ENCODE measurements around the gene HSD11B1. TPM values are rescaled to one million over a fixed set of nuclear protein-coding genes. Genes with fewer than 3 reads are reported as not detected.

Gene HSD11B1
- total and polyA plus RNA-seq, 5 donors from 2014 or later = 0.38 to 0.74 (median 0.63) TPM

DNA sequence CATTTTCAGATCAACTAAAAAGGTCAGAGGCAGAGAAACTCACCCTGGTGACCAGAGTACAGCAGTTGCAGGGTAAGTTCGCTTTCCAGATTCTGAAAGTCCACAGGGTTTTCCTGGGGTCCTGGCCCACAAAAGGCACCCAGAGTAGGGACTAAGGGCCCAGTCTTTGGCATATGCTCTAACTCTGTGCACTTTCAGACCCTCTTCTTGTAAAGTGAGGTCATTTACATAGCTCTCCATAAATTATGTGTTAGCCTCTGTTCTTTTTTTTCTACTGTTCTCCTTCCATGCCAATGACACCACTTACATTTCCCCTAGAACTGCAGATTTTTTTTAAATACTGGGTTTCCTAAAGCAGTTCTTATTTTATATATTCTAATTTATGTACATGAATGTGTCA lies 73.5 kb downstream of the HSD11B1 start:
- peaks cover 90% of the 10 kb centered on the region for H3K36me3 ChIP-seq (ENCODE audit: control insufficient read depth, insufficient read depth, low read length)
- H3K9me3 ChIP-seq (ENCODE audit: control insufficient read depth in 2 of 2, low read length in 2 of 2) = no peaks in the 10 kb centered on the region
- Mint-ChIP-seq H3K4me3 (peak overlapping the region in 2 of 4 donors; percentile 8 to 20), H3K27ac (peak overlapping the region in 2 of 3 donors; percentile 59 to 70), H3K27me3 (no peaks in the 10 kb centered on the region), H3K9me3 (no peaks in the 10 kb centered on the region), H3K4me1 (peaks cover 23 to 42% (median 36%) of the 10 kb centered on the region in 4 donors), H3K36me3 (peaks cover 58% of the 10 kb centered on the region)
- no peak overlapping the region for H3K4me3 ChIP-seq (ENCODE audit: low read depth, low read length)
- peak overlapping the region; percentile 5 for H3K27ac ChIP-seq (ENCODE audit: insufficient read depth, low read length, poor library complexity, severe bottlenecking)
- ATAC-seq (ENCODE audit: low read depth in 2 of 2) (no peak), DNase-seq (no peak)
- no peaks in the 10 kb centered on the region for H3K27me3 ChIP-seq (ENCODE audit: control insufficient read depth, insufficient read depth, low read length)
- peaks cover 31% of the 10 kb centered on the region for H3K4me1 ChIP-seq (ENCODE audit: control insufficient read depth, insufficient read depth, low read length, poor library complexity, severe bottlenecking)

DNA sequence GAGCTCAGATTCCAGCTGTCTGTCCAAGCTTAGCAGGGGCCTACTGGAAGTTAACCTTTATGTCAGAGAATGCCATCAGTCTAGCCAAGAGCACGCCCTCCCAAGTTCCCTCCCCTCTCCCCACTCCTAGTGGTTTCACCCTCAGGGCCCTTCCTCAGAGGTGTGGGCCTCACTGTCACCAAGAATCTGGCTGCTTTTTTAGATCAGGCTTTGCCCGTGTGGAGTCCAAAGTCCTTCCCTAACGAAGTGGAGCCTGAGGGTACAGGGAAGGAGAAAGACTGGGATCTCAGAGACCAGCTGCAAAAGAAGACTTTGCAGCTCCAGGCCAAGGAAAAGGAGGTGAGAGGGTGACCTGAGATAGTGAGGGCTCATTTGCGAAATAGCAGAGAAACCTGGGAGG lies 75.6 kb downstream of the HSD11B1 start:
- no peak for DNase-seq
- no peak overlapping the region for H3K4me3 Mint-ChIP-seq
- H3K27me3 Mint-ChIP-seq = peaks cover 5% of the 10 kb centered on the region
- Histone ChIP-seq H3K9me3 (ENCODE audit: control insufficient read depth in 2 of 2, low read length in 2 of 2) (no peaks in the 10 kb centered on the region), H3K27me3 (ENCODE audit: control insufficient read depth, insufficient read depth, low read length) (no peaks in the 10 kb centered on the region), H3K4me3 (ENCODE audit: low read depth, low read length) (no peak overlapping the region), H3K36me3 (ENCODE audit: control insufficient read depth, insufficient read depth, low read length) (peaks cover 70% of the 10 kb centered on the region), H3K27ac (ENCODE audit: insufficient read depth, low read length, poor library complexity, severe bottlenecking) (peak overlapping the region; percentile 36), H3K4me1 (ENCODE audit: control insufficient read depth, insufficient read depth, low read length, poor library complexity, severe bottlenecking) (peaks cover 27% of the 10 kb centered on the region)
- peaks cover 18 to 64% (median 34%) of the 10 kb centered on the region in 4 donors for H3K4me1 Mint-ChIP-seq
- H3K9me3 Mint-ChIP-seq = no peaks in the 10 kb centered on the region
- no peak for ATAC-seq (ENCODE audit: low read depth in 2 of 2)
- H3K36me3 Mint-ChIP-seq = peaks cover 45% of the 10 kb centered on the region
- H3K27ac Mint-ChIP-seq = peak overlapping the region in 2 of 3 donors; percentile 2 to 54

DNA sequence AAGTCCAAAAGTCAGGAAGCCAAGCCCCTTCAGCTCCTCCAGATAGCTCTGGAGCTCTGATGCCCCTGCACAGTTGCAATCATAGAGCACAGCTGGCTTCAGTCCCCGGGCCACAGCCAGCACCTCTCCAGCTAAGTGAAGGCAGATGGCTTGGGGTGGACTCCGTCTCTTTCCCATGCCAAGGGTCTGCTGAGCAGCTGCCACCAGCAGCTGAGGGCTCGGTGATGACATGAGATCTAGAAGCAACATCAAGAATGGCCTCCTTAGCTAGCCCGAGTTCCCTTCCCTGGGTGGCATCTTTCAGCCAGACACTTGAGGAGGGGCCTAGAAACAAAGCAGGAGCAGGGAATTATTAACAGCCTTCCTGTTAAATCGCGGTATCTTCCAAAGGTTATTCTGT lies 78.7 kb downstream of the HSD11B1 start:
- Mint-ChIP-seq H3K36me3 (peaks cover 21% of the 10 kb centered on the region), H3K4me3 (peak overlapping the region; percentile 61 to 98 (median 95)), H3K27me3 (peaks cover 21% of the 10 kb centered on the region), H3K27ac (peak overlapping the region; percentile 76 to 98 (median 88)), H3K9me3 (no peaks in the 10 kb centered on the region), H3K4me1 (peaks cover 14 to 50% (median 26%) of the 10 kb centered on the region in 4 donors)
- peak overlapping the region; percentile 81 for H3K4me3 ChIP-seq (ENCODE audit: low read depth, low read length)
- peaks cover 38% of the 10 kb centered on the region for H3K36me3 ChIP-seq (ENCODE audit: control insufficient read depth, insufficient read depth, low read length)
- ATAC-seq (ENCODE audit: low read depth in 2 of 2) (no peak), DNase-seq (no peak)
- peak overlapping the region; percentile 90 for H3K27ac ChIP-seq (ENCODE audit: insufficient read depth, low read length, poor library complexity, severe bottlenecking)
- H3K27me3 ChIP-seq (ENCODE audit: control insufficient read depth, insufficient read depth, low read length) = peaks cover 2% of the 10 kb centered on the region
- H3K4me1 ChIP-seq (ENCODE audit: control insufficient read depth, insufficient read depth, low read length, poor library complexity, severe bottlenecking) = peaks cover 19% of the 10 kb centered on the region
- no peaks in the 10 kb centered on the region for H3K9me3 ChIP-seq (ENCODE audit: control insufficient read depth in 2 of 2, low read length in 2 of 2)

Other genes starting within 250 kb of the HSD11B1 start
- not detected for gene CAMK1G, start 121.1 kb upstream of the HSD11B1 start, total RNA-seq
- not detected for gene CAMK1G, start 121.1 kb upstream of the HSD11B1 start, polyA plus RNA-seq
- 0.96 TPM for gene LAMB3, start 52.4 kb upstream of the HSD11B1 start, total RNA-seq
- gene LAMB3, start 52.4 kb upstream of the HSD11B1 start, polyA plus RNA-seq = under 1 TPM in 3 of 4 donors, not detected in 1; 0.24 to 0.74 (median 0.54) TPM
- gene G0S2, start 29.4 kb upstream of the HSD11B1 start, total RNA-seq = not detected
- gene G0S2, start 29.4 kb upstream of the HSD11B1 start, polyA plus RNA-seq = under 1 TPM in 1 of 4 donors, not detected in 3; 0.48 TPM
- 470 TPM for gene TRAF3IP3, start 51.2 kb downstream of the HSD11B1 start, total RNA-seq
- gene TRAF3IP3, start 51.2 kb downstream of the HSD11B1 start, polyA plus RNA-seq = 100 to 1,000 TPM; 450 to 594 (median 504) TPM
- 0.27 TPM for gene C1orf74, start 79.7 kb downstream of the HSD11B1 start, total RNA-seq
- gene C1orf74, start 79.7 kb downstream of the HSD11B1 start, polyA plus RNA-seq = under 1 TPM; 0.07 to 0.56 (median 0.30) TPM
- gene IRF6, start 101.3 kb downstream of the HSD11B1 start, total RNA-seq = 0.86 TPM
- 1 to 10 TPM in 2 of 4 donors, under 1 TPM in 2; 0.21 to 1.9 (median 0.93) TPM for gene IRF6, start 101.3 kb downstream of the HSD11B1 start, polyA plus RNA-seq
- 7.4 TPM for gene UTP25, start 123.1 kb downstream of the HSD11B1 start, total RNA-seq
- gene UTP25, start 123.1 kb downstream of the HSD11B1 start, polyA plus RNA-seq = 1 to 10 TPM; 2.4 to 4.3 (median 3.1) TPM
- gene SYT14, start 233.4 kb downstream of the HSD11B1 start, total RNA-seq = not detected
- not detected for gene SYT14, start 233.4 kb downstream of the HSD11B1 start, polyA plus RNA-seq

Data from CD4-positive, CD25-positive, alpha-beta regulatory T cell (primary cell).